M059J (cell line): Measurements from ENCODE around the gene PRKAA2. TPM values are rescaled to one million over a fixed set of nuclear protein-coding genes. Genes with fewer than 3 reads are reported as not detected.
"Not testable (repeated sequence)": the region's sequence is repeated elsewhere in the genome, so short reads cannot be mapped to it uniquely, and the experiment has no call there.

ENCODE experiments used
- DNase-seq: peaks from one replicate; pipeline ENCODE4 v3.0.0-alpha.2; 2012; ENCODE audit warnings: low read depth
- total RNA-seq: library from RNA; depleted of rRNA; stranded (reverse); fragments of >200 nt; shearing (Covaris generic); gene quantifications from 2 replicates; pipeline ENCODE4 v1.2.3, GENCODE V29; 2014; rRNA removed

PRKAA2 gene
- total RNA-seq, result 2.0 and 3.4 TPM in 2 replicates

- DNase-seq, result peak; percentile 46
Observed at GRCh38 chr1:56644919-56645676, at the start of gene PRKAA2. Gene PRKAA2 (plus strand): TSS chr1:56645314. CDS start chr1:56645388, 74 bp downstream.

GRCh38 chr1:56595397-56596191, 49.5 kb upstream of the PRKAA2 start:
- not testable (repeated sequence) for DNase-seq

GRCh38 chr1:56610097-56610496, 35.0 kb upstream of the PRKAA2 start:
- DNase-seq, result not testable (repeated sequence)

- not testable (repeated sequence) for DNase-seq
Observed at GRCh38 chr1:56610770-56611169, 34.3 kb upstream of the PRKAA2 start.

GRCh38 chr1:56617141-56617540, 28.0 kb upstream of the PRKAA2 start:
- DNase-seq, result no peak

- no peak for DNase-seq
Observed at GRCh38 chr1:56625819-56626440, 19.2 kb upstream of the PRKAA2 start.

GRCh38 chr1:56626546-56626945, 18.6 kb upstream of the PRKAA2 start:
- peak; percentile 13 for DNase-seq

GRCh38 chr1:56627019-56627635, 18.0 kb upstream of the PRKAA2 start:
- no peak for DNase-seq

GRCh38 chr1:56627636-56628039, 17.5 kb upstream of the PRKAA2 start:
- DNase-seq, result peak; percentile 43

- peak; percentile 64 for DNase-seq
Observed at GRCh38 chr1:56630786-56631185, 14.3 kb upstream of the PRKAA2 start.

GRCh38 chr1:56631901-56632300, 13.2 kb upstream of the PRKAA2 start:
- DNase-seq, result no peak

- DNase-seq, result no peak
Observed at GRCh38 chr1:56634981-56635380, 10.1 kb upstream of the PRKAA2 start.

- peak; percentile 17 for DNase-seq
Observed at GRCh38 chr1:56638248-56638647, 6.9 kb upstream of the PRKAA2 start.

GRCh38 chr1:56639211-56639610, 5.9 kb upstream of the PRKAA2 start:
- peak; percentile 7 for DNase-seq

GRCh38 chr1:56643661-56644060, 1.5 kb upstream of the PRKAA2 start:
- DNase-seq, result no peak

- DNase-seq, result peak; percentile 11
Observed at GRCh38 chr1:56644064-56644918, 823 bp upstream of the PRKAA2 start.

GRCh38 chr1:56645677-56646305, 677 bp downstream of the PRKAA2 start:
- DNase-seq, result peak; percentile 38

GRCh38 chr1:56646611-56647010, 1.5 kb downstream of the PRKAA2 start:
- DNase-seq, result no peak

GRCh38 chr1:56647106-56647505, 2.0 kb downstream of the PRKAA2 start:
- DNase-seq, result no peak

- no peak for DNase-seq
Observed at GRCh38 chr1:56648546-56648945, 3.4 kb downstream of the PRKAA2 start.
